ENCODE measurements around the gene POU2F3. TPM values are rescaled to one million over a fixed set of nuclear protein-coding genes. Genes with fewer than 3 reads are reported as not detected.

The POU2F3 gene
- total and polyA plus RNA-seq, 2 of the 13 experiments (the other 11 are each of a cell fraction or from before 2014, with no cell fraction given), result not detected

DNA sequence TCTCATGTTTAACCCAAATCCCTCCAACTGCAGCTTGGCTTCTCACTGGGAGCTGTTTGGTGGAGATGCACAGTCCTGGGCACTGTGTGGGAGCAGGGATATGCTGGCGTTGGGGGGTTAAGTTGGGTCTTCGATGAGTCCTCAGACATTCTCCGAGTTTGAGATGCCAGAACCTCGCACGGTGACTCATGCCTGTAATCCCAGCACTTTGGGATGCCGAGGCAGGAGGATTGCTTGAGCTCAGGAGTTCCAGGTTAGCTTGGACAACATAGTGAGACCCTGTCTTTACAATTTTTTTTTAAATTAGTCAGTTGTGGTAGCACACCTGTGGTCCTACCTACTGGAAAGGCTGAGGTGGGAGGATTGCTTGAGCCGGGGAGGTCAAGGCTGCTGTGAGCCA, 20.7 kb downstream of the POU2F3 start (continued):
- TF ChIP-seq, protein P1, sequence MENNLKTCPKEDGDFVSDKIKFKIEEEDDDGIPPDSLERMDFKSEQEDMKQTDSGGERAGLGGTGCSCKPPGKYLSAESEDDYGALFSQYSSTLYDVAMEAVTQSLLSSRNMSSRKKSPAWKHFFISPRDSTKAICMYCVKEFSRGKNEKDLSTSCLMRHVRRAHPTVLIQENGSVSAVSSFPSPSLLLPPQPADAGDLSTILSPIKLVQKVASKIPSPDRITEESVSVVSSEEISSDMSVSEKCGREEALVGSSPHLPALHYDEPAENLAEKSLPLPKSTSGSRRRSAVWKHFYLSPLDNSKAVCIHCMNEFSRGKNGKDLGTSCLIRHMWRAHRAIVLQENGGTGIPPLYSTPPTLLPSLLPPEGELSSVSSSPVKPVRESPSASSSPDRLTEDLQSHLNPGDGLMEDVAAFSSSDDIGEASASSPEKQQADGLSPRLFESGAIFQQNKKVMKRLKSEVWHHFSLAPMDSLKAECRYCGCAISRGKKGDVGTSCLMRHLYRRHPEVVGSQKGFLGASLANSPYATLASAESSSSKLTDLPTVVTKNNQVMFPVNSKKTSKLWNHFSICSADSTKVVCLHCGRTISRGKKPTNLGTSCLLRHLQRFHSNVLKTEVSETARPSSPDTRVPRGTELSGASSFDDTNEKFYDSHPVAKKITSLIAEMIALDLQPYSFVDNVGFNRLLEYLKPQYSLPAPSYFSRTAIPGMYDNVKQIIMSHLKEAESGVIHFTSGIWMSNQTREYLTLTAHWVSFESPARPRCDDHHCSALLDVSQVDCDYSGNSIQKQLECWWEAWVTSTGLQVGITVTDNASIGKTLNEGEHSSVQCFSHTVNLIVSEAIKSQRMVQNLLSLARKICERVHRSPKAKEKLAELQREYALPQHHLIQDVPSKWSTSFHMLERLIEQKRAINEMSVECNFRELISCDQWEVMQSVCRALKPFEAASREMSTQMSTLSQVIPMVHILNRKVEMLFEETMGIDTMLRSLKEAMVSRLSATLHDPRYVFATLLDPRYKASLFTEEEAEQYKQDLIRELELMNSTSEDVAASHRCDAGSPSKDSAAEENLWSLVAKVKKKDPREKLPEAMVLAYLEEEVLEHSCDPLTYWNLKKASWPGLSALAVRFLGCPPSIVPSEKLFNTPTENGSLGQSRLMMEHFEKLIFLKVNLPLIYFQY (CRISPR knock-in tag; IDR thresholded peaks at IDR 0.05; ENCODE audit: borderline replicate concordance), result no peak
- TF ChIP-seq SIX4 (CRISPR knock-in tag; IDR thresholded peaks at IDR 0.05) (no peak), CREM (IDR thresholded peaks at IDR 0.05) (no peak), CREM (CRISPR knock-in tag; IDR thresholded peaks at IDR 0.05) (no peak)

DNA sequence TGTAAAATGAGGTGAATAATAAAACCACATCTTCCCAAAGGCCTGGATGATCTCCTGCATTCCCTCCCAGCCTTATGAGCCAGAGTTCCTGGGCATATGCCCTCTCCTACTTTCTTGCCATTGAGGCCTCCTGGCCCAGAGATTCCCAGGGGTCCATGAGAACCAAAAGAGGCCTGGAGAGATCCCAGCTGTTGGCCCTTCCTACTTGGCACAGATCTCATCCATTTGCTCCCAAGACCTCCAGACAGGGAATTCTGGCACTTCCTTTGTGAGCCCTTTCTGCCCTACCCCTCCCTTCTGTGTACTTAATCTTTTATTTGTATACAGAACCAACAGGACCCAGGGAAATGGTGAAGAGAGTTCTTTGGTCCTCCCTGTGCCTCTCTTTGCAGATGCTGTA, 21.4 kb downstream of the POU2F3 start:
- CTCF ChIA-PET (ENCODE audit: low intra/inter-chr PET ratio, low total read pairs), result no interaction called here
- no peak for FAIRE-seq

More for the DNA sequence above, 21.4 kb downstream of the POU2F3 start:
- DNase-seq (ENCODE audit: low spot score), result no peak
- Histone ChIP-seq H3K4me3 (replicated peaks in 1 of 3; ENCODE audit: insufficient read depth in 1 of 3, low read depth in 2 of 3, low read length in 3 of 3) (no peak overlapping the region), H4K20me1 (ENCODE audit: insufficient read depth, low read length) (no peaks in the 10 kb centered on the region), H3K27me3 (ENCODE audit: control insufficient read depth in 1 of 2, insufficient read depth in 2 of 2, low read length in 2 of 2) (peaks cover 4 to 62% of the 10 kb centered on the region in 2 experiments; a peak in 4 of 5 replicates), H3K9ac (ENCODE audit: insufficient read depth, low read depth, low read length) (no peak overlapping the region), H3K4me2 (ENCODE audit: low read depth, low read length) (no peak overlapping the region), H3K36me3 (replicated peaks in 1 of 2; ENCODE audit: control insufficient read depth in 1 of 2, insufficient read depth in 2 of 2, low read length in 2 of 2) (no peaks in the 10 kb centered on the region), H3K9me3 (ENCODE audit: low read length) (no peaks in the 10 kb centered on the region), H3K27ac (ENCODE audit: extremely low read length, insufficient read depth, low read length) (no peak overlapping the region), H3K79me2 (ENCODE audit: insufficient read depth, low read length) (no peaks in the 10 kb centered on the region), H3K4me1 (ENCODE audit: insufficient read depth, low read length) (no peaks in the 10 kb centered on the region), H2AFZ (ENCODE audit: low read length) (no peak overlapping the region)
- in situ Hi-C loops (cut with HindIII; ENCODE audit: extremely low pct_ligation_motif_present, low pct_unique_long_range_greater_than_20kb), result no loop called here
- intact Hi-C loops (cut with micrococcal nuclease; ENCODE audit: unreplicated experiment), result no loop called here
- no TSS peak for BruUV-seq (replicated peaks)
- POLR2A ChIA-PET, result no interaction called here
- no peak for ATAC-seq
- TF ChIP-seq RNF2 (conservative IDR thresholded peaks at IDR 0.05; ENCODE audit: low read depth) (no peak), SP140L (CRISPR knock-in tag; IDR thresholded peaks at IDR 0.05; ENCODE audit: borderline replicate concordance) (no peak)
- TF ChIP-seq, protein P2, sequence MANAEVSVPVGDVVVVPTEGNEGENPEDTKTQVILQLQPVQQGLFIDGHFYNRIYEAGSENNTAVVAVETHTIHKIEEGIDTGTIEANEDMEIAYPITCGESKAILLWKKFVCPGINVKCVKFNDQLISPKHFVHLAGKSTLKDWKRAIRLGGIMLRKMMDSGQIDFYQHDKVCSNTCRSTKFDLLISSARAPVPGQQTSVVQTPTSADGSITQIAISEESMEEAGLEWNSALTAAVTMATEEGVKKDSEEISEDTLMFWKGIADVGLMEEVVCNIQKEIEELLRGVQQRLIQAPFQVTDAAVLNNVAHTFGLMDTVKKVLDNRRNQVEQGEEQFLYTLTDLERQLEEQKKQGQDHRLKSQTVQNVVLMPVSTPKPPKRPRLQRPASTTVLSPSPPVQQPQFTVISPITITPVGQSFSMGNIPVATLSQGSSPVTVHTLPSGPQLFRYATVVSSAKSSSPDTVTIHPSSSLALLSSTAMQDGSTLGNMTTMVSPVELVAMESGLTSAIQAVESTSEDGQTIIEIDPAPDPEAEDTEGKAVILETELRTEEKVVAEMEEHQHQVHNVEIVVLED (CRISPR knock-in tag; IDR thresholded peaks at IDR 0.05; ENCODE audit: borderline replicate concordance), result no peak
